Astrocyte (in vitro differentiated cells and primary cell): ENCODE measurements around the gene UBP1. TPM values are rescaled to one million over a fixed set of nuclear protein-coding genes. Genes with fewer than 3 reads are reported as not detected.

Experiments
- DNase-seq: peaks from one replicate; pipeline ENCODE4 v3.0.0-alpha.2; 2010; ENCODE audit warnings: low read depth
- FAIRE-seq: peaks from 2 replicates; lab custom pipeline; 2011; peaks lifted over from hg19 to GRCh38; lab: Jason Lieb, UNC
- H2AFZ ChIP-seq: 2 replicates; pipeline ENCODE4 v1.6.0; 2012; ENCODE audit warnings: low read depth, low read length, inconsistent platforms
- H3K27ac ChIP-seq: 2 replicates; pipeline ENCODE4 v1.5.1; 2011; ENCODE audit warnings: low read depth, low read length, inconsistent platforms
- H3K27me3 ChIP-seq: 2 replicates; pipeline ENCODE4 v1.6.0; 2011; ENCODE audit warnings: low read length, inconsistent platforms; ENCODE audit not compliant: insufficient read depth
- H3K36me3 ChIP-seq: 2 replicates; pipeline ENCODE4 v1.5.1; 2011; ENCODE audit warnings: low read length, inconsistent platforms; ENCODE audit not compliant: insufficient read depth
- H3K4me1 ChIP-seq: 2 replicates; pipeline ENCODE4 v1.5.1; 2011; ENCODE audit warnings: low read length, inconsistent platforms; ENCODE audit not compliant: insufficient read depth
- H3K4me2 ChIP-seq: 2 replicates; pipeline ENCODE4 v1.6.0; 2012; ENCODE audit warnings: low read length, inconsistent platforms
- H3K4me3 ChIP-seq: 2 replicates; pipeline ENCODE4 v1.5.1; 2011; ENCODE audit warnings: low read depth, mild to moderate bottlenecking, low read length, inconsistent platforms; ENCODE audit not compliant: insufficient read depth
- H3K79me2 ChIP-seq: 2 replicates; pipeline ENCODE4 v1.6.0; 2012; ENCODE audit warnings: mild to moderate bottlenecking, low read length, inconsistent platforms; ENCODE audit not compliant: insufficient read depth
- H3K9ac ChIP-seq: 2 replicates; pipeline ENCODE4 v1.6.0; 2012; ENCODE audit warnings: mild to moderate bottlenecking, low read length, inconsistent platforms
- H3K9me3 ChIP-seq: 2 replicates; pipeline ENCODE4 v1.5.1; 2012; ENCODE audit warnings: low read depth, mild to moderate bottlenecking, low read length, inconsistent platforms; ENCODE audit not compliant: insufficient read depth
- H4K20me1 ChIP-seq: 2 replicates; pipeline ENCODE4 v1.6.0; 2012; ENCODE audit warnings: low read length, inconsistent platforms; ENCODE audit not compliant: insufficient read depth
- H3K27ac Mint-ChIP-seq: one replicate; pipeline ENCODE4 v1.8.0; 2021; ENCODE audit warnings: mild to moderate bottlenecking, mixed read lengths; ENCODE audit not compliant: unreplicated experiment
- H3K27me3 Mint-ChIP-seq: one replicate; pipeline ENCODE4 v1.8.0; 2021; ENCODE audit warnings: low read depth, mixed read lengths; ENCODE audit not compliant: unreplicated experiment
- H3K36me3 Mint-ChIP-seq: one replicate; pipeline ENCODE4 v1.8.0; 2021; ENCODE audit warnings: low read depth, mixed read lengths; ENCODE audit not compliant: unreplicated experiment
- H3K4me1 Mint-ChIP-seq: one replicate; pipeline ENCODE4 v1.8.0; 2021; ENCODE audit warnings: low read depth, mixed read lengths; ENCODE audit not compliant: unreplicated experiment
- H3K4me3 Mint-ChIP-seq: one replicate; pipeline ENCODE4 v1.8.0; 2021; ENCODE audit warnings: mild to moderate bottlenecking, moderate library complexity, mixed read lengths; ENCODE audit not compliant: unreplicated experiment
- H3K9me3 Mint-ChIP-seq: one replicate; pipeline ENCODE4 v1.8.0; 2021; ENCODE audit warnings: mild to moderate bottlenecking, mixed read lengths; ENCODE audit not compliant: unreplicated experiment
- EZH2 ChIP-seq: IDR thresholded peaks from 2 replicates; pipeline ENCODE4 v1.6.1; 2012; ENCODE audit warnings: mild to moderate bottlenecking, low read length, inconsistent platforms; ENCODE audit not compliant: insufficient read depth
- total RNA-seq: library from RNA; stranded (reverse); gene quantifications from 2 replicates; pipeline ENCODE4 v1.2.1, GENCODE V29; 2021
- TF ChIP-seq, protein P1 (sequence below): IDR thresholded peaks from 2 replicates; pipeline ENCODE4 v1.5.1; 2011; ENCODE audit warnings: low read depth, mild to moderate bottlenecking, inconsistent platforms, low read length, moderate library complexity; ENCODE audit not compliant: insufficient read depth

The UBP1 gene
- total RNA-seq, 1 donor from 2014 or later = 79.3 TPM

GRCh38 chr3:33424606-33425452 is 15.4 kb downstream of the UBP1 start:
- DNase-seq (no peak), FAIRE-seq (no peak)
- H3K4me3 Mint-ChIP-seq = no peak overlapping the region
- H3K36me3 Mint-ChIP-seq = peaks cover 19% of the 10 kb centered on the region
- Histone ChIP-seq H3K27me3 (no peaks in the 10 kb centered on the region), H3K4me3 (no peak overlapping the region), H4K20me1 (peaks cover 83% of the 10 kb centered on the region), H3K27ac (no peak overlapping the region), H2AFZ (no peak overlapping the region), H3K4me2 (no peak overlapping the region), H3K36me3 (peaks cover 4% of the 10 kb centered on the region), H3K9me3 (no peaks in the 10 kb centered on the region), H3K4me1 (peaks cover 9% of the 10 kb centered on the region), H3K9ac (no peak overlapping the region), H3K79me2 (peaks cover 95% of the 10 kb centered on the region)
- H3K27me3 Mint-ChIP-seq = no peaks in the 10 kb centered on the region
- H3K9me3 Mint-ChIP-seq = peaks cover 2% of the 10 kb centered on the region
- peaks cover 46% of the 10 kb centered on the region for H3K4me1 Mint-ChIP-seq
- no peak overlapping the region for H3K27ac Mint-ChIP-seq
- TF ChIP-seq, protein P1, sequence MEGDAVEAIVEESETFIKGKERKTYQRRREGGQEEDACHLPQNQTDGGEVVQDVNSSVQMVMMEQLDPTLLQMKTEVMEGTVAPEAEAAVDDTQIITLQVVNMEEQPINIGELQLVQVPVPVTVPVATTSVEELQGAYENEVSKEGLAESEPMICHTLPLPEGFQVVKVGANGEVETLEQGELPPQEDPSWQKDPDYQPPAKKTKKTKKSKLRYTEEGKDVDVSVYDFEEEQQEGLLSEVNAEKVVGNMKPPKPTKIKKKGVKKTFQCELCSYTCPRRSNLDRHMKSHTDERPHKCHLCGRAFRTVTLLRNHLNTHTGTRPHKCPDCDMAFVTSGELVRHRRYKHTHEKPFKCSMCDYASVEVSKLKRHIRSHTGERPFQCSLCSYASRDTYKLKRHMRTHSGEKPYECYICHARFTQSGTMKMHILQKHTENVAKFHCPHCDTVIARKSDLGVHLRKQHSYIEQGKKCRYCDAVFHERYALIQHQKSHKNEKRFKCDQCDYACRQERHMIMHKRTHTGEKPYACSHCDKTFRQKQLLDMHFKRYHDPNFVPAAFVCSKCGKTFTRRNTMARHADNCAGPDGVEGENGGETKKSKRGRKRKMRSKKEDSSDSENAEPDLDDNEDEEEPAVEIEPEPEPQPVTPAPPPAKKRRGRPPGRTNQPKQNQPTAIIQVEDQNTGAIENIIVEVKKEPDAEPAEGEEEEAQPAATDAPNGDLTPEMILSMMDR = no peak
- no peak for TF ChIP-seq EZH2

DNA sequence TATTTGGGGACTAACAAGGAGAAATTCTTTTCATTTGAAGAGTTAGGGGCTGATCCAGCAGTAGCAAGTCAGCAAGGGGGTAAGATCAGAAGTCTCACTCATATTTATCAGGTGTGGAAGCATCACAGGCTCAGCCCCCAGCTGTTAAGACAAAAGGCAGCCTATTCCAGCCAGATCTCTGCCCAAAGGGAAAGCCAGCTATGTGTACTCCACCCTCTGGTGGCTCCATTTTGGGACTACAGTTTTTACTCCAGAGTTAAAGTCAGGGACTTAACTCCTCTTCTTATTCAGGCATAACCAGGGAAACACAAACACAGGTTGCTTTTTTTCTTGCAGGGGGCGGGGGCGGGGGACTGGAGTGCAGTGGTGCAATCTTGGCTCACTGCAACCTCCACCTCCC is 19.2 kb downstream of the UBP1 start:
- peaks cover 90% of the 10 kb centered on the region for H3K79me2 ChIP-seq

More for the DNA sequence above, 19.2 kb downstream of the UBP1 start:
- Mint-ChIP-seq H3K27me3 (no peaks in the 10 kb centered on the region), H3K27ac (no peak overlapping the region), H3K9me3 (peaks cover 2% of the 10 kb centered on the region), H3K36me3 (peaks cover 25% of the 10 kb centered on the region), H3K4me1 (peaks cover 22% of the 10 kb centered on the region), H3K4me3 (no peak overlapping the region)
- Histone ChIP-seq H3K36me3 (peaks cover 14% of the 10 kb centered on the region), H3K9me3 (no peaks in the 10 kb centered on the region), H3K4me2 (no peak overlapping the region), H3K9ac (no peak overlapping the region), H3K4me1 (peaks cover under 1% of the 10 kb centered on the region), H2AFZ (no peak overlapping the region), H3K27me3 (no peaks in the 10 kb centered on the region), H3K4me3 (no peak overlapping the region), H4K20me1 (peaks cover 65% of the 10 kb centered on the region), H3K27ac (no peak overlapping the region)
- TF ChIP-seq, protein P1 = peak; percentile 6
- no peak for TF ChIP-seq EZH2
- DNase-seq = no peak
- FAIRE-seq = no peak
